Spleen (tissue), 7 donors: ENCODE results near the gene SULT1B1.

ENCODE experiments used
- CTCF ChIP-seq, 11 experiments: fragments of 200-600 bp in 7 of 11; fragments of 450-650 bp in 4 of 11; sonication (generic) in 4 of 11; IDR thresholded peaks in 8 of 11; conservative IDR thresholded peaks in 3 of 11; 1 replicate in 7 of 11; 2 replicates in 4 of 11; pipeline versions ENCODE4 v1.4.0 to v1.8.0; 2016 to 2021; ENCODE audit warnings: antibody characterized with exemption in 11 of 11, inconsistent platforms in 4 of 11, mild to moderate bottlenecking in 1 of 11
- POLR2A ChIP-seq, 3 donors: fragments of 450-650 bp; IDR thresholded peaks; one replicate each; pipeline ENCODE4 v1.5.1; 2017; ENCODE audit warnings: antibody characterized with exemption in 3 of 3, mild to moderate bottlenecking in 1 of 3
- POLR2AphosphoS5 ChIP-seq, 3 donors: sonication (generic); formaldehyde crosslinking; IDR thresholded peaks; one replicate each; pipeline ENCODE4 v1.5.1; 2017; ENCODE audit warnings: antibody characterized with exemption in 3 of 3
- donor health status: DM: no; HTN: no; CAD: no; lungs with moderate emphysema.
- donor health status: DM: no; HTN: no; CAD: no.
- donor health status: DM: no; HTN: no; CAD: no.

- TF ChIP-seq CTCF (IDR thresholded peaks at IDR 0.05 in 8 of 11, conservative IDR thresholded peaks at IDR 0.05 in 3 of 11) (no peak), POLR2A (IDR thresholded peaks at IDR 0.05) (no peak), POLR2AphosphoS5 (IDR thresholded peaks at IDR 0.05) (no peak)
These were observed 43.8 kb downstream of the SULT1B1 start for GRCh38 chr4:69716654-69717053.
